ENCODE measurements around the gene FKBP5. TPM values are rescaled to one million over a fixed set of nuclear protein-coding genes. Genes with fewer than 3 reads are reported as not detected.

The FKBP5 gene
- total RNA-seq, 3 donors from 2014 or later = 167 to 970 (median 266) TPM

GRCh38 chr6:35669451-35670045, 19.2 kb downstream of the FKBP5 start:
- no peaks in the 10 kb centered on the region for H3K36me3 ChIP-seq
- DNase-seq (ENCODE audit: low spot score in 2 of 2) = no peak
- no peak overlapping the region for H3K4me3 ChIP-seq
- TF ChIP-seq CTCF (IDR thresholded peaks at IDR 0.05) (no peak), POLR2AphosphoS5 (IDR thresholded peaks at IDR 0.05) (no peak), POLR2A (IDR thresholded peaks at IDR 0.05) (no peak)
- H3K27ac ChIP-seq = no peak overlapping the region
- intact Hi-C loops (cut with DNase I; ENCODE audit: low total_unique reads) = loop anchor here (2.0 kb wide), 1 partner anchor 47 kb away; no protein-coding TSS in a partner anchor
- H3K27me3 ChIP-seq = no peaks in the 10 kb centered on the region
- no peaks in the 10 kb centered on the region for H3K4me1 ChIP-seq
- no peaks in the 10 kb centered on the region for H3K9me3 ChIP-seq

DNA sequence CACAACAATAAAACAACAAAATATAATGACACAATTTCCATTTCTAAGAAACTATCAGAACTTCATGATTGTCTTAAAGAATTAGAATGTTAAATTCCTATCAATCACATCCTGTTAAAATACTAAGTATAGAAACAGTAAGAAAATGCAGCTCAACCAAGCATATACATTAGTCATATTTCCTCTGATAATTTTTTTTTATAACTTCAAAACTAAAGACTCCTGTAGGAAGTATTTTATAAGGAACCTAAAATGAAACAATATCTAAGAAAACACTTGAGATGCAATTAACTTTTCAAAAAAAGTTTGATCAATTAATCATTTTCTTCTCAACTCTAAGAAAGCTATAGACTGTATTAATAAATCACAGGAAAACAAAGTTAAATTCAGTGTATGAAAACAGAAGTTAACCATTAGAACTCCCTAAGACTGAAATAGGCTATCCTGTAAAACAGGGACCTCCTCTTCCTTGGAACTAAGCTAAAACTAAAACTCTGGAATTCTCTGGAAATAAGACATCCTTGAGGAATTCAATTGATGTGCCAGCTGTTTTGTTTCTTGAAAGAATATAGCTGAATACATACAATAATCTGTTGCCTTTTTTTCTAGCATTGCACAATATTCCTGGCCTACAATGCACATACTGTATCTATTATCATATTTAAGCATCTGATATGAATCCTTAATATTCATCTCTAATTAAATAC, 19.8 kb downstream of the FKBP5 start:
- no peak for TF ChIP-seq POLR2AphosphoS5 (IDR thresholded peaks at IDR 0.05)
- no peak for TF ChIP-seq CTCF (IDR thresholded peaks at IDR 0.05)
- TF ChIP-seq POLR2A (IDR thresholded peaks at IDR 0.05) = no peak
- Histone ChIP-seq H3K27ac (no peak overlapping the region), H3K36me3 (no peaks in the 10 kb centered on the region), H3K9me3 (no peaks in the 10 kb centered on the region), H3K4me3 (no peak overlapping the region), H3K27me3 (no peaks in the 10 kb centered on the region), H3K4me1 (no peaks in the 10 kb centered on the region)
- intact Hi-C loops (cut with DNase I; ENCODE audit: low total_unique reads) = no loop called here
- no peak for DNase-seq (ENCODE audit: low spot score in 2 of 2)

DNA sequence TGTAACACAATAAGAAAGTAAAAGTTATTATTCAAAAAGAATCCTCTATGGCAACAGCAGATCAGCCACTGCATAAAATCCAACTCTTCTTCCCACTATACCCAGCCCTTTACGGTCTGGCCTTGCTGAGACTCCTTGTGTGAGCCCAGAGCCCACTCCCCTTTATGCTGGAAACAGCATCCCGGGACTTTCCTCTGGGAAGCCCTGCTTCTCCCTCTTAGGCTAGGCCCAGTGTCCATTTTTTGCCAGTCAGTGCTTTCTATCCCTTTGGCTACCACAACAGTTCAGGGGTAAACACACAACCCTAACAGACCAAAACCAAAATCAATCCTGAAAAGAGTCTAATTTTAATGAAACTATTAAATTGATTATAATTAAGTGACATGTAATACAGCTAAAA, 20.6 kb downstream of the FKBP5 start:
- Histone ChIP-seq H3K4me3 (no peak overlapping the region), H3K36me3 (no peaks in the 10 kb centered on the region), H3K9me3 (no peaks in the 10 kb centered on the region), H3K4me1 (no peaks in the 10 kb centered on the region), H3K27ac (no peak overlapping the region), H3K27me3 (no peaks in the 10 kb centered on the region)
- intact Hi-C loops (cut with DNase I; ENCODE audit: low total_unique reads) = no loop called here
- TF ChIP-seq POLR2AphosphoS5 (IDR thresholded peaks at IDR 0.05) (no peak), CTCF (IDR thresholded peaks at IDR 0.05) (no peak), POLR2A (IDR thresholded peaks at IDR 0.05) (no peak)
- no peak for DNase-seq (ENCODE audit: low spot score in 2 of 2)

DNA sequence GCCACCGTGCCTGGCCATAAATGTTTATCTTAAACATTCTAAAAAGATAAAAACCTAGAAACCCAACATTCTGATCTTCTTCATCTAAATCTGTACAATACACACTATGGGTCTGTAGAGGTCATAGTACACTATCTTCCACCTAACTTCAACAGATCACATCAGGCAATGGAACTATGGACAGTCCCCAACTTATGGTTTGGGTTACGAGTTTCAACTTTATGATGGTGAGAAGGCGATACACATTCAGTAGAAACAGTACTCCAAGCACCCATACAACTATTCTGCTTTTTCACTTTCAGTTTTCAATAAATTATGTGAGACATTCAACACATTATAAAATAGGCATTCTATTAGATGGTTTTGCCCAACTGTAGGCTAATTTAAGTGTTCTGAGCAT, 23.1 kb downstream of the FKBP5 start:
- Histone ChIP-seq H3K9me3 (no peaks in the 10 kb centered on the region), H3K27ac (no peak overlapping the region), H3K27me3 (no peaks in the 10 kb centered on the region), H3K36me3 (no peaks in the 10 kb centered on the region), H3K4me3 (no peak overlapping the region), H3K4me1 (no peaks in the 10 kb centered on the region)
- no peak for TF ChIP-seq CTCF (IDR thresholded peaks at IDR 0.05)
- TF ChIP-seq POLR2AphosphoS5 (IDR thresholded peaks at IDR 0.05) = no peak
- TF ChIP-seq POLR2A (IDR thresholded peaks at IDR 0.05) = no peak
- intact Hi-C loops (cut with DNase I; ENCODE audit: low total_unique reads) = no loop called here
- no peak for DNase-seq (ENCODE audit: low spot score in 2 of 2)

DNA sequence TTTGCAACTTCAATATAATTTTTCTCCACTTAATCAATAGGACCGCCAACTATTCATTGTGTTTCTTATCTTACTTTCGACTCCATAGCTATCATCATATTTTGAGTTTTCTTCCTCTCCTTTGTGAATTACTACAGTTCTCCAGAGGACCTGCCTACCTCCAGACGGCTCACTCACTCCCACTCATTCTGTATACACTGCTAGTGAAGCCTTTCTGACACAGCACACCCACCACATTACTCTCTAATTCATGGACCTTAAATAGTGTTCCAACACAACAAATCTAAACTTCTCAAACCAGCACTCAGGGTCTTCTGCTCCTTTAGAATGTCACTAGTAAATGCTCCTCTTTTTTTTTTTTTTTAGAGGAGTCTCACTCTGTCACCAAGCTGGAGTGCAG, 23.8 kb downstream of the FKBP5 start:
- Histone ChIP-seq H3K36me3 (no peaks in the 10 kb centered on the region), H3K27ac (no peak overlapping the region), H3K4me3 (no peak overlapping the region), H3K4me1 (no peaks in the 10 kb centered on the region), H3K9me3 (no peaks in the 10 kb centered on the region), H3K27me3 (no peaks in the 10 kb centered on the region)
- no peak for DNase-seq (ENCODE audit: low spot score in 2 of 2)
- no peak for TF ChIP-seq CTCF (IDR thresholded peaks at IDR 0.05)
- no peak for TF ChIP-seq POLR2A (IDR thresholded peaks at IDR 0.05)
- TF ChIP-seq POLR2AphosphoS5 (IDR thresholded peaks at IDR 0.05) = no peak
- intact Hi-C loops (cut with DNase I; ENCODE audit: low total_unique reads) = no loop called here
